Spleen (tissue), 7 donors: Measurements from ENCODE around the gene DNMT1.

ENCODE experiments used
- CTCF ChIP-seq, 11 experiments: fragments of 200-600 bp in 7 of 11; fragments of 450-650 bp in 4 of 11; sonication (generic) in 4 of 11; IDR thresholded peaks in 8 of 11; conservative IDR thresholded peaks in 3 of 11; 1 replicate in 7 of 11; 2 replicates in 4 of 11; pipeline versions ENCODE4 v1.4.0 to v1.8.0; 2016 to 2021; ENCODE audit warnings: antibody characterized with exemption in 11 of 11, inconsistent platforms in 4 of 11, mild to moderate bottlenecking in 1 of 11
- POLR2A ChIP-seq, 3 donors: fragments of 450-650 bp; IDR thresholded peaks; one replicate each; pipeline ENCODE4 v1.5.1; 2017; ENCODE audit warnings: antibody characterized with exemption in 3 of 3, mild to moderate bottlenecking in 1 of 3
- donor health status: DM: no; HTN: no; CAD: no; lungs with moderate emphysema.
- donor health status: DM: no; HTN: no; CAD: no.
- donor health status: DM: no; HTN: no; CAD: no.

- no peak for TF ChIP-seq CTCF (IDR thresholded peaks at IDR 0.05 in 8 of 11, conservative IDR thresholded peaks at IDR 0.05 in 3 of 11)
- TF ChIP-seq POLR2A (IDR thresholded peaks at IDR 0.05), result no peak
These were observed 11.6 kb upstream of the DNMT1 start for GRCh38 chr19:10206226-10206885.
